Measurements from ENCODE around the gene WLS. TPM values are rescaled to one million over a fixed set of nuclear protein-coding genes. Genes with fewer than 3 reads are reported as not detected.

Gene WLS
- total RNA-seq, 2 experiments from 2014 or later: 0.22 to 0.52 TPM

DNA sequence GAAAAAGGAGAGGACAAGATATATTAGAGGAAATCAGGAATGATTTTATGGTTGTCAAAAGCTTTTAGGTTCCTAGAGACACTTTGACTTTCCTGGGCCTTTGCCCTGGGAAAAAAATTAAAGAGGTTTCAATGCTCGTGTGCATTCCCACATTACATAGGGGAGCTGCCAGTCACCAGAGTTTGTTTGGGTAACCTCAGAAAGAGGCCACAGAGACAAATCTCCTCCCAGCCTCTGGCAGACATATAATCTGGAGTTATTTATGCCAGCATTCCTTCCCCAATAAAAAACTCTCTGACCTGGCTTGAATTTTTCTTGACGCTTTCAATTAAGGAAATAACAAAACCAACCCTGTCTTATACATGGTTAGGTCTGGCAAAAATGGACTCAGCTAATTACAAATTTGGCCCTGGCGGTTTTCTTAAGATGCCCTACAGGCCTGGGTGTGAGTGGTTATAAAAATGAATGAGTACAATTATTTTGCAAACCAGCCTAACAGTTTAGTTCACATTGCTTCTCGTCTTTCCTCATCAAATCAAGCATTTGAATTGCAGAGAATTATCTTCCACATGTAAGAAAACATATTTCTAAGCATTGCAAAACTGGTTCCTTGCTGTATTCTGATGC is 63.7 kb downstream of the WLS start:
- Mint-ChIP-seq H3K36me3 (ENCODE audit: low read depth) (no peaks in the 10 kb centered on the region), H3K27me3 (peaks cover 19% of the 10 kb centered on the region), H3K4me1 (ENCODE audit: low read depth) (no peaks in the 10 kb centered on the region), H3K4me3 (no peak overlapping the region), H3K27ac (no peak overlapping the region), H3K9me3 (no peaks in the 10 kb centered on the region)
- DNase-seq: no peak
- TF ChIP-seq, protein P1, sequence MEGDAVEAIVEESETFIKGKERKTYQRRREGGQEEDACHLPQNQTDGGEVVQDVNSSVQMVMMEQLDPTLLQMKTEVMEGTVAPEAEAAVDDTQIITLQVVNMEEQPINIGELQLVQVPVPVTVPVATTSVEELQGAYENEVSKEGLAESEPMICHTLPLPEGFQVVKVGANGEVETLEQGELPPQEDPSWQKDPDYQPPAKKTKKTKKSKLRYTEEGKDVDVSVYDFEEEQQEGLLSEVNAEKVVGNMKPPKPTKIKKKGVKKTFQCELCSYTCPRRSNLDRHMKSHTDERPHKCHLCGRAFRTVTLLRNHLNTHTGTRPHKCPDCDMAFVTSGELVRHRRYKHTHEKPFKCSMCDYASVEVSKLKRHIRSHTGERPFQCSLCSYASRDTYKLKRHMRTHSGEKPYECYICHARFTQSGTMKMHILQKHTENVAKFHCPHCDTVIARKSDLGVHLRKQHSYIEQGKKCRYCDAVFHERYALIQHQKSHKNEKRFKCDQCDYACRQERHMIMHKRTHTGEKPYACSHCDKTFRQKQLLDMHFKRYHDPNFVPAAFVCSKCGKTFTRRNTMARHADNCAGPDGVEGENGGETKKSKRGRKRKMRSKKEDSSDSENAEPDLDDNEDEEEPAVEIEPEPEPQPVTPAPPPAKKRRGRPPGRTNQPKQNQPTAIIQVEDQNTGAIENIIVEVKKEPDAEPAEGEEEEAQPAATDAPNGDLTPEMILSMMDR (IDR thresholded peaks at IDR 0.05): no peak
- H3K9me3 ChIP-seq (ENCODE audit: control insufficient read depth in 1 of 2, insufficient read depth in 1 of 2, low read length in 2 of 2): no peaks in the 10 kb centered on the region
- no peaks in the 10 kb centered on the region for H3K36me3 ChIP-seq (ENCODE audit: insufficient read depth, low read length)
- H3K4me1 ChIP-seq (ENCODE audit: insufficient read depth, low read length): no peaks in the 10 kb centered on the region
- H3K4me3 ChIP-seq (ENCODE audit: low read length): no peak overlapping the region
- no peak overlapping the region for H3K27ac ChIP-seq (ENCODE audit: low read depth in 1 of 2, low read length in 2 of 2)
- H3K27me3 ChIP-seq (ENCODE audit: control insufficient read depth in 1 of 2, insufficient read depth in 2 of 2, low read length in 2 of 2): peaks cover 0 to 3% of the 10 kb centered on the region in 2 experiments
- CTCF ChIA-PET: no interaction called here
- POLR2A ChIA-PET: no interaction called here
- no peak for ATAC-seq (ENCODE audit: poor library complexity)
- intact Hi-C loops (cut with DNase I, micrococcal nuclease): no loop called here

DNA sequence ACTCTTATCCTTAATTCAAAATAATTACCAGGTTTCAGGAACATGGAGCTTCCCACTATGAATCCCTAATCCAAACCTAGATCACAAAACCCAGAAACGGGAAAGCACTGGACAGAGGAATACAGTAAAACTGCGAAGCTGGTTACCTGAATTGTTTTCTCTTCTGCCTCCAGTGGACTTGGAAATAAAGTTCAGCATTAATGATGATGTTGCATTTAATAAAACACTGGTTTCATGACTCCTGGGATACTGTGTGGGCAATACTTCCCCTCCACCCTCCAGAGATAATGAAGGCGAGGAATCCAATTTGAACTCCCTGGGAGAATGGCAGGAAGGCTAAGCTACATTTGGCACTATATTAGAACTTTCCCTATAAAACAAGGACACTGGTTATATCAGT is 65.1 kb downstream of the WLS start:
- Histone ChIP-seq H3K36me3 (ENCODE audit: insufficient read depth, low read length) (no peaks in the 10 kb centered on the region), H3K4me1 (ENCODE audit: insufficient read depth, low read length) (no peaks in the 10 kb centered on the region), H3K27me3 (ENCODE audit: control insufficient read depth in 1 of 2, insufficient read depth in 2 of 2, low read length in 2 of 2) (no peaks in the 10 kb centered on the region), H3K4me3 (ENCODE audit: low read length) (no peak overlapping the region), H3K9me3 (ENCODE audit: control insufficient read depth in 1 of 2, insufficient read depth in 1 of 2, low read length in 2 of 2) (peaks cover 0 to 7% of the 10 kb centered on the region in 2 experiments), H3K27ac (ENCODE audit: low read depth in 1 of 2, low read length in 2 of 2) (no peak overlapping the region)
- DNase-seq (no peak), ATAC-seq (ENCODE audit: poor library complexity) (no peak)
- H3K4me3 Mint-ChIP-seq: no peak overlapping the region
- H3K27ac Mint-ChIP-seq: no peak overlapping the region
- TF ChIP-seq, protein P1 (IDR thresholded peaks at IDR 0.05): no peak
- intact Hi-C loops (cut with DNase I, micrococcal nuclease): no loop called here
- H3K4me1 Mint-ChIP-seq (ENCODE audit: low read depth): no peaks in the 10 kb centered on the region
- ChIA-PET POLR2A (no interaction called here), CTCF (no interaction called here)
- no peaks in the 10 kb centered on the region for H3K9me3 Mint-ChIP-seq
- H3K36me3 Mint-ChIP-seq (ENCODE audit: low read depth): no peaks in the 10 kb centered on the region
- H3K27me3 Mint-ChIP-seq: peaks cover 19% of the 10 kb centered on the region

DNA sequence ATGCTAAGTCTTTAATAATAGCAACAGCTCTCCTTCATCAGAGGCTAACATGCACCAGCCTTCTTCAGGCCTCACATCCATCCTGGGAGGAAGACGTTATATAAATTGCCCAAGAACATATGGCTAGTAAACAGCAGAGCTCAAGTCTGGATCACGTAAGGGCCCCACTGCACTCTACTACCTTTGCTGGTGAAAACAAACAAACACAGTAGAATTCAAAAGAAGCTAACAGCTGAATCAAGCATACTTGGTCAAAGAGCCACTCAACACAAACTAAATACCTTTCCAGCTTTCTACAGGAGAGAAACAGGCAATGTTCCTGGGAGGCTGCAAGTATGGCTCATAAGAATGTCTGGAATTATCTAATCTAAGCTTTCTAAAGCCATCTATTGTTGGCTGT is 66.0 kb downstream of the WLS start:
- H3K4me3 Mint-ChIP-seq: no peak overlapping the region
- no peaks in the 10 kb centered on the region for H3K36me3 ChIP-seq (ENCODE audit: insufficient read depth, low read length)
- TF ChIP-seq, protein P1 (IDR thresholded peaks at IDR 0.05): no peak

More for the DNA sequence above, 66.0 kb downstream of the WLS start:
- Mint-ChIP-seq H3K36me3 (ENCODE audit: low read depth) (no peaks in the 10 kb centered on the region), H3K27me3 (peaks cover 19% of the 10 kb centered on the region), H3K27ac (no peak overlapping the region), H3K9me3 (no peaks in the 10 kb centered on the region), H3K4me1 (ENCODE audit: low read depth) (no peaks in the 10 kb centered on the region)
- ChIA-PET POLR2A (no interaction called here), CTCF (no interaction called here)
- Histone ChIP-seq H3K9me3 (ENCODE audit: control insufficient read depth in 1 of 2, insufficient read depth in 1 of 2, low read length in 2 of 2) (peaks cover 0 to 13% of the 10 kb centered on the region in 2 experiments), H3K27me3 (ENCODE audit: control insufficient read depth in 1 of 2, insufficient read depth in 2 of 2, low read length in 2 of 2) (no peaks in the 10 kb centered on the region), H3K4me3 (ENCODE audit: low read length) (no peak overlapping the region), H3K27ac (ENCODE audit: low read depth in 1 of 2, low read length in 2 of 2) (no peak overlapping the region), H3K4me1 (ENCODE audit: insufficient read depth, low read length) (no peaks in the 10 kb centered on the region)
- intact Hi-C loops (cut with DNase I, micrococcal nuclease): no loop called here
- ATAC-seq (ENCODE audit: poor library complexity): no peak
- no peak for DNase-seq

Data from CD4-positive, alpha-beta T cell (primary cell).